Spleen (tissue), 11 donors: ENCODE data around the gene WDR64. TPM values are rescaled to one million over a fixed set of nuclear protein-coding genes. Genes with fewer than 3 reads are reported as not detected.

Experiments
- DNase-seq: peaks from one replicate; pipeline ENCODE4 v3.0.0-alpha.2; 2020
- H3K27ac ChIP-seq, 8 donors: fragments of 200-600 bp; sonication (generic) in 7 of 8; 1 replicate in 4 of 8; 2 replicates in 4 of 8; pipeline versions ENCODE4 v1.5.0 to v1.8.0; 2016 to 2021; ENCODE audit warnings: inconsistent platforms in 4 of 8, mild to moderate bottlenecking in 4 of 8, moderate library complexity in 1 of 8
- H3K27me3 ChIP-seq, 7 donors: fragments of 200-600 bp; sonication (generic) in 6 of 7; replicated peaks in 1 of 7; 1 replicate in 4 of 7; 2 replicates in 3 of 7; pipeline versions ENCODE4 v1.5.0 to v1.8.0; 2016 to 2021; ENCODE audit warnings: inconsistent platforms in 3 of 7, mild to moderate bottlenecking in 1 of 7
- H3K36me3 ChIP-seq, 6 donors: fragments of 200-600 bp; sonication (generic) in 5 of 6; 1 replicate in 4 of 6; 2 replicates in 2 of 6; pipeline versions ENCODE4 v1.5.0 to v1.8.0; 2016 to 2021; ENCODE audit warnings: inconsistent platforms in 2 of 6
- H3K4me1 ChIP-seq, 6 donors: fragments of 200-600 bp; sonication (generic) in 5 of 6; 1 replicate in 3 of 6; 2 replicates in 3 of 6; pipeline versions ENCODE4 v1.5.0 to v1.8.0; 2016 to 2021; ENCODE audit warnings: inconsistent platforms in 3 of 6
- H3K4me3 ChIP-seq, 8 donors: fragments of 200-600 bp; sonication (generic) in 7 of 8; 1 replicate in 4 of 8; 2 replicates in 4 of 8; pipeline versions ENCODE4 v1.5.0 to v1.8.0; 2016 to 2021; ENCODE audit warnings: inconsistent platforms in 4 of 8, mild to moderate bottlenecking in 4 of 8, moderate library complexity in 2 of 8
- H3K9me3 ChIP-seq, 8 donors: fragments of 200-600 bp; sonication (generic) in 7 of 8; 1 replicate in 4 of 8; 2 replicates in 4 of 8; pipeline versions ENCODE4 v1.5.0 to v1.8.0; 2016 to 2021; ENCODE audit warnings: inconsistent platforms in 4 of 8
- CTCF ChIP-seq, 11 experiments: fragments of 200-600 bp in 7 of 11; fragments of 450-650 bp in 4 of 11; sonication (generic) in 4 of 11; IDR thresholded peaks in 8 of 11; conservative IDR thresholded peaks in 3 of 11; 1 replicate in 7 of 11; 2 replicates in 4 of 11; pipeline versions ENCODE4 v1.4.0 to v1.8.0; 2016 to 2021; ENCODE audit warnings: antibody characterized with exemption in 11 of 11, inconsistent platforms in 4 of 11, mild to moderate bottlenecking in 1 of 11
- POLR2A ChIP-seq, 3 donors: fragments of 450-650 bp; IDR thresholded peaks; one replicate each; pipeline ENCODE4 v1.5.1; 2017; ENCODE audit warnings: antibody characterized with exemption in 3 of 3, mild to moderate bottlenecking in 1 of 3
- POLR2AphosphoS5 ChIP-seq, 3 donors: sonication (generic); formaldehyde crosslinking; IDR thresholded peaks; one replicate each; pipeline ENCODE4 v1.5.1; 2017; ENCODE audit warnings: antibody characterized with exemption in 3 of 3
- WGBS, 5 donors: extraction: QIAGEN DNeasy Blood & Tissue Kit in 3 of 5; methylation state at CpG; one replicate each; pipeline versions ENCODE4 v1.1.5 to v1.1.7; 2013 to 2018; 5-methylcytosine and 5-hydroxymethylcytosine counted together
- intact Hi-C: fragments of 100-400 bp; cut with DNase I; formaldehyde crosslinking; loops from one replicate; pipeline ENCODE4 v1.15.0; 2023; ENCODE audit warnings: low total_unique reads
- polyA plus RNA-seq, 3 donors: library from polyadenylated mRNA; stranded (reverse); fragments of 200-250 nt; gene quantifications; one replicate each; pipeline ENCODE4 v1.2.1, GENCODE V29; 2013
- total RNA-seq, 7 donors: library from RNA; depleted of rRNA in 3 of 7; stranded (reverse); fragments of >200 nt in 3 of 7; fragmentation: NEBNext Ultra II Directional in 4 of 7; extraction: Animal tissue kit (Norgen Biotek cat#: 25700) in 4 of 7; gene quantifications; one replicate each; pipeline versions ENCODE4 v1.1.0 to v1.2.1, GENCODE V29; 2016 to 2021
- donor health status: healthy with polysubstance abuse.
- donor health status: DM: no; HTN: no; CAD: no; lungs with moderate emphysema.
- donor health status: DM: no; HTN: no; CAD: no.
- donor health status: Bipolar disorder and iron deficiency.
- donor health status: healthy.
- donor health status: DM: no; HTN: no; CAD: no.
- donor health status: DM: yes; HTN: yes; CAD: no.

The WDR64 gene
- total and polyA plus RNA-seq, 10 donors = 0.03 to 0.55 (median 0.26) TPM; not detected in 3

GRCh38 chr1:241787691-241788090, 135.6 kb downstream of the WDR64 start:
- Histone ChIP-seq H3K36me3 (no peaks in the 10 kb centered on the region), H3K4me3 (no peak overlapping the region), H3K27me3 (no peaks in the 10 kb centered on the region), H3K9me3 (no peaks in the 10 kb centered on the region), H3K27ac (no peak overlapping the region), H3K4me1 (no peaks in the 10 kb centered on the region)
- WGBS, 5 donors = 81 to 90% (median 89%) methylated on average over 4 of the region's 4 CpGs
- intact Hi-C loops = no loop called here
- no peak for DNase-seq
- TF ChIP-seq POLR2AphosphoS5 (IDR thresholded peaks at IDR 0.05) (no peak), POLR2A (IDR thresholded peaks at IDR 0.05) (no peak), CTCF (IDR thresholded peaks at IDR 0.05 in 8 of 11, conservative IDR thresholded peaks at IDR 0.05 in 3 of 11) (no peak)

- TF ChIP-seq POLR2A (IDR thresholded peaks at IDR 0.05) = no peak
- no peak for TF ChIP-seq CTCF (IDR thresholded peaks at IDR 0.05 in 8 of 11, conservative IDR thresholded peaks at IDR 0.05 in 3 of 11)
- no peak for TF ChIP-seq POLR2AphosphoS5 (IDR thresholded peaks at IDR 0.05)
- no peaks in the 10 kb centered on the region for H3K27me3 ChIP-seq
- H3K36me3 ChIP-seq = no peaks in the 10 kb centered on the region
- 92 to 95% (median 94%) methylated on average over 2 of the region's 2 CpGs for WGBS, 5 donors
- DNase-seq = no peak
- no peak overlapping the region for H3K27ac ChIP-seq
- no peaks in the 10 kb centered on the region for H3K4me1 ChIP-seq
- H3K4me3 ChIP-seq = no peak overlapping the region
- no peaks in the 10 kb centered on the region for H3K9me3 ChIP-seq
- intact Hi-C loops = no loop called here
Measured at GRCh38 chr1:241789061-241789460, 137.0 kb downstream of the WDR64 start.

- DNase-seq = no peak
- Histone ChIP-seq H3K9me3 (no peaks in the 10 kb centered on the region), H3K27ac (no peak overlapping the region), H3K4me1 (no peaks in the 10 kb centered on the region), H3K4me3 (no peak overlapping the region), H3K27me3 (no peaks in the 10 kb centered on the region), H3K36me3 (no peaks in the 10 kb centered on the region)
- WGBS, 5 donors = 88 to 97% (median 93%) methylated on average over 1 of the region's 1 CpG
- TF ChIP-seq POLR2AphosphoS5 (IDR thresholded peaks at IDR 0.05) = no peak
- TF ChIP-seq CTCF (IDR thresholded peaks at IDR 0.05 in 8 of 11, conservative IDR thresholded peaks at IDR 0.05 in 3 of 11) = no peak
- TF ChIP-seq POLR2A (IDR thresholded peaks at IDR 0.05) = no peak
- intact Hi-C loops = no loop called here
Measured at GRCh38 chr1:241799416-241799815, 147.3 kb downstream of the WDR64 start.

- intact Hi-C loops = no loop called here
- Histone ChIP-seq H3K27ac (no peak overlapping the region), H3K36me3 (no peaks in the 10 kb centered on the region), H3K4me3 (no peak overlapping the region), H3K9me3 (no peaks in the 10 kb centered on the region), H3K27me3 (no peaks in the 10 kb centered on the region), H3K4me1 (no peaks in the 10 kb centered on the region)
- no peak for TF ChIP-seq CTCF (IDR thresholded peaks at IDR 0.05 in 8 of 11, conservative IDR thresholded peaks at IDR 0.05 in 3 of 11)
- TF ChIP-seq POLR2A (IDR thresholded peaks at IDR 0.05) = no peak
- TF ChIP-seq POLR2AphosphoS5 (IDR thresholded peaks at IDR 0.05) = no peak
- DNase-seq = no peak
- 81 to 87% (median 82%) methylated on average over 3 of the region's 3 CpGs for WGBS, 5 donors
Measured at GRCh38 chr1:241800640-241801039, 148.6 kb downstream of the WDR64 start.
